HG03432 (cell line): ENCODE results near the gene ACBD5.
"Not testable (repeated sequence)": the region's sequence is repeated elsewhere in the genome, so short reads cannot be mapped to it uniquely, and the experiment has no call there.

Source experiments
- ATAC-seq: cut with Tn5 transposase; IDR thresholded peaks from one replicate; pipeline ENCODE4 v1.9.1; 2021; ENCODE audit warnings: mild to moderate bottlenecking, moderate library complexity; ENCODE audit not compliant: unreplicated experiment

The ACBD5 gene

GRCh38 chr10:27241010-27241651, 534 bp upstream of the ACBD5 start:
- ATAC-seq, result peak; percentile 15

DNA sequence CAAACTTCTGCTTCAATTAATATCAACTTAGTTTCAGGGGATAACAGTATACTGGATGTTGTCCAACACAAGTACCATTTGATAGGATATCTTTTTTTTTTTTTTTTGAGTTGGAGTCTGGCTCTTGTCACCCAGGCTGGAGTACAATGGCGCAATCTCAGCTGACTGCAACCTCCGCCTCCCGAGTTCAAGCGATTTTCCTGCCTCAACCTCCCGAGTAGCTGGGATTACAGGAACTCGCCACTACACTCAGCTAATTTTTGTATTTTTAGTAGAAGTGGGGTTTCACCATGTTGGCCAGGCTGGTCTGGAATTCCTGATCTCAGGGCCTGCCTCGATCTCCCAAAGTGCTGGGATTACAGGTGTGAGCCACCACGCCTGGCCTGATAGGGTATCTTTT, 3.1 kb downstream of the ACBD5 start:
- ATAC-seq, result not testable (repeated sequence)

DNA sequence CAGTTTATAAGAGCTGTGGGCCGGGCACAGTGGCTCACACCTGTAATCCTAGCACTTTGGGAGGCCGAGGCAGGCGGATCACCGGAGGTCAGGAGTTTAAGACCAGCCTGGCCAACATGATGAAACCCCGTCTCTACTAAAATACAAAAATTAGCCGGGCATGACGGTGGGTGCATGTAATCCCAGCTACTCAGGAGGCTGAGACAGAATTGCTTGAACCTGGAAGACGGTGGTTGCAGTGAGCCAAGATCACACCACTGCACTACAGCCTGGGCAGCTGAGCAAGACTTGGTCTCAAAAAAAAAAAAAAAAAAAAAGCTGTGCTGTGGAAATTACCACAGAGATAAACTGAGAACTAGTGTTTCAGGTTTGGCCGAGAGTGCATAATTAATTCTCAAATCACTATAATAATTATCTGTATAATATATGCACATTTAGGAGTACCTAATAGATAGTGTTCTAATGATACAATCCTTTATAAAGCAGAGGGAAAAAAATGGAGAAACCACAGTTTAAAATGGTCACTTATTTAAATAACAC, 3.9 kb downstream of the ACBD5 start:
- not testable (repeated sequence) for ATAC-seq

- ATAC-seq, result no peak
These were observed 4.9 kb downstream of the ACBD5 start for GRCh38 chr10:27235706-27236105.

DNA sequence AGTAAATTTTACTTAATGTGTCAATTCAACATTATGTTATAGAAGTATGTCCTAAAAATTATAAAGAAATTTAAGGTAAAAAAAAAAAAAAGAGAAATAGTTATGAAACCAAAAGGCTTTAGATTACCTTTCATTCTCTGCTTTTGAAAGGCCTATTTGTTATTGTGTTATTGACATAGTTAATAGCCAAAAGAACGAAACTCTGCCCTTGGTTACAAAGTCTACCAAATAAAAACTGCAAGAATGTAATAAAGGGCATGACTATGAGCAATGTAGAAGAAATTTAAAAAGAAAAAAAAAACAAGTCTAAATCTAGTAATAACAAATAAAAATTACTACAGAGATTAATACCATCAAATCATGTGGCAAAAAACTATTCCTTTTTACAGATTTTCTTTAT, 10.6 kb downstream of the ACBD5 start:
- ATAC-seq, result no peak

GRCh38 chr10:27225642-27226257, 14.8 kb downstream of the ACBD5 start:
- ATAC-seq, result no peak

DNA sequence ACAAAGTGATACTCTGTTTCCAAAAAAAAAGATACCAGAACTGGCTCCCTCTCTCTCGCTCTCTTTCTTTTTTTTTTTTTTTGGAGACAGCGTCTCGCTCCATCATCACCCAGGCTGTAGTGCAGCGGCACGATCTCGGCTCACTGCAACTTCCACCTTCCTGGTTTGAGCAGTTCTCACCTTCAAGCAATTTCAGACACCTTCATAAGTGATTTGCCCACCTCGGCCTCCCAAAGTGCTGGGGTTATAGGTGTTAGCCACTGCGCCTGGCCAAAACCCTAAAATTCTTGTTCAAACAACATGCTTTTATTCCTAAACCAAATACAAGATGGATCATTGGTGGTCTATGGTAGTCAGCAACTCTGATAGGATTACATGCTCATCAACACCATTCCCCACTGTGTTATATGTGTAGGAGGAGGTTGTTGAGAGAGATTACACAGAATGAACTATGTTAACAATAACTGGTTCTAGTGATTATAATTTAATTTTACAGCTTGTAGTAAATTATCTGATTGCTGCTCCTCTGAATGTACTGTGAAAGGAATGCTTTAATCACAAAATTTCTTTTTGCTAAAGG, 15.5 kb downstream of the ACBD5 start:
- ATAC-seq, result no peak

DNA sequence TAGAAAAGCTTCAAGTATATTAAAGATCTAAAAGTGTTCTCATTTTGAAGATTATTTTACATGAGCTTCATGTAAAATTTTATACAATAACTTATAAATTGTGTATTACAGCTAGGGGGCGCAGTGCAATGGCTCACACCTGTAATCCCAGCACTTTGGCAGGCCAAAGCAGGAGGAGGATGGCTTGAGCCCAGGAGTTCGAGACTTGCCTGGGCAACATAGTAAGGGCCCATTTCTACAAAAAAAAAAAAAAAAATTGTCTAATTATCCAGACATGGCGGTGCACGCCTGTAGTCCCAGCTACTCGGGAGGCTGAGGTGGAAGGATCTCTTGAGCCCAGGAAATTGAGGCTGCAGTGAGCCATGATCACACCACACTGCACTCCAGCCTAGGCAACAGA, 16.6 kb downstream of the ACBD5 start:
- peak; percentile 47 for ATAC-seq

DNA sequence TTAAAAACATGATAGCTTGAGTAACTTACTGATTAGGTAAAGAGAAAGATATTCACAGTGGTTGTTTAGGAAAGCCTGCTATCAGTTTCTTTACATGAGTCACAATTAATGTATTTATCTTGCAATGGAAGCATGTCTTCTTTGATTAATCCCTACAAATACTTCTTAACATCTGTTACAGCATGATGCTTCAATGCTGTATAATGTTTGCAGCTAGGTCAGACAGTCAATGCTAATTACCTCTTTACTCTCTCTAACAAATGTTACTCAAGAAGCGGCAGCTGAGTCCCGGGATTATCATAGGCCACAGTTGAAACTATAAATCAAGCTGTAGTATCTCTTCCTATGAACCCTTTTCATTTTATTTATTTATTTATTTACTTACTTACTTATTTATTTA, 33.2 kb downstream of the ACBD5 start:
- no peak for ATAC-seq

DNA sequence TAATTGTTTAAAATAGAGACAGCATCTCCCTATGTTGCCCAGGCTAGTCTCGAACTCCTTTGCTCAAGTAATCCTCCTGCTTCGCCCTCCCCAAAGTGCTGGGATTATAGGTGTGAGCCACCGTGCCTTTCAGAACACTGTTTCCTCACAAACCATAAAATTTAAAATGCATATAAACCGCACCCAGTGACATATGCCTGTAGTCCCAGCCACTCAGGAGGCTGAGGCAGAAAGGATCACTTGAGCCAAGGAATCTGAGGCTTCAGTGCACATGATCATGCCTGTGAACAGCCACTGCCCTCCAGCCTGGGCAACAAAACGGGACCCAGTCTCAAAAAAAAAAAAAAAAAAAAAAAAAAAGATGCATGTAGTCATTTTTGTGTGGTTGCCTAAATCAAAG, 36.8 kb downstream of the ACBD5 start:
- ATAC-seq, result no peak

GRCh38 chr10:27197980-27198620, 42.5 kb downstream of the ACBD5 start:
- ATAC-seq, result no peak

DNA sequence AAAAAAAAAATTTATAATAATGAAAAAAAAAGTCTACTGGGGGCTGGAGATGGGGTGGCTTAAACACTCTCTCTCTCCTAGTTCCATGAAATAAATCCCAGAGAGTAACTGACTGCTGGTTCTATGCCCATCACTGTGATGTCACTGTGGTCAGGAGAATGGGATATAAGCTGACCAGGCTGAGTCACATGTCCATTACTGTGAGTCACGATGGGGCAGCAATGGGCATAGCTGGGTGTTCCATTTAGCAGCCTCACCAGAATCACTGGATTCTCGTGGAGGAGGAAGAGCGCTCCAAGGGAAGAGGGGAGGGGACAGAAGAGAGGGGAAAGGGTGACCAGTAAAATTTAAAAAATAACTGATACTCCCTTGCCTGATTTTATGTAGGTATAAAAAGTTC, 48.3 kb downstream of the ACBD5 start:
- ATAC-seq, result no peak

DNA sequence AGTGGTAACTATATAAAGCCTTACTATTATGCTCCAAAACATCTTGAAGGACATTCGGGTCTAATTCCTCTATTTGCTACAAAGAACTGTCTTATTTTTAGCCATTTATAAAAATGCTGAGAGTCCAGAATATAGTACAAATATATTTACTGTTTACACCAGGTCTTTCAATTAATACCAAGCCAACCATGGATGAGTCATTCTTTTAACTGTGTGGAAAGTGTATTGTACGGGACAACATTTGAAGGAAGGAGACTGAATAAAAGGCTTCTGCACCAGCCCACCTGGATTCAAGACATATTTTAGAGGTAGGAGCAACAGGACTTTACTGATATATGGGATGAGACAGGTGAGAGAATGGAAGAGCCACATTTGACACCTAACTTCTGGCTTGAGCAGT, 50.1 kb downstream of the ACBD5 start:
- ATAC-seq, result no peak

DNA sequence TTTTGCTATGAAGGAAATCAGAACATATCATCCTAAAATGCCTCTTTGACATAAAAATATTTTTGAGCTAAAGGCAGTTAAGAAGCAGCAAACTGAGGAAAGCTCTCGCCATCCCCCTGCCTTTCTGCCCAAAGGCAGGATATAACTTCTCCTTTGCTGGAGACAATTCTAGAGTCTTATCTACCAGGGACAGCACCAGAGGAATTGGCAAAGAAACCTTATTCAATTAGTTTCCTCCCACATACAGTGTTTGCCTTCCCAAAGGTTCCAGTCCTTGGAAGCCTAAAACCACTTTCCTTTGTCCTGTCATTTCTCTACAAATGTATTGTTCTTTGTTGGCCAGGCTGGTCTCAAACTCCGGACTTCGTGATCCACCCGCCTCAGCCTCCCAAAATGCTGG, 51.7 kb downstream of the ACBD5 start:
- no peak for ATAC-seq

DNA sequence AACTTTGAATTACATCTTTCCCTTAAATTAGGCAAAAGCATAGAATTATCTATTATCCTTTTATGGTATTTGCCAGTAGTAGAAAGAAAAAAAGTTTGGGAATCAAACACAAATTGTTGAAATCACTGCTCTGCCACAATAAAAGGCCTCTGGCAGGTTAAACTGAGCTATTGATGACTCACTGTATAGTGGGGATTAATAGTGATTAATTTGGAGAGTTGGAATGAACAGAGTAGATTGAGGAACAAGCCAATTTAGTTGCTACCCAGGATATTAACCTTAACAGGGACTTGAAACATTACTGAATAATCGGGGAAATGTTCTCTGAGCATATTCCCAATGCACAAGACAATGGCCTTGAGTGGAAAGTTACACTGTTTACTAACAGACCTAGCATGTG, 52.3 kb downstream of the ACBD5 start:
- ATAC-seq, result no peak

DNA sequence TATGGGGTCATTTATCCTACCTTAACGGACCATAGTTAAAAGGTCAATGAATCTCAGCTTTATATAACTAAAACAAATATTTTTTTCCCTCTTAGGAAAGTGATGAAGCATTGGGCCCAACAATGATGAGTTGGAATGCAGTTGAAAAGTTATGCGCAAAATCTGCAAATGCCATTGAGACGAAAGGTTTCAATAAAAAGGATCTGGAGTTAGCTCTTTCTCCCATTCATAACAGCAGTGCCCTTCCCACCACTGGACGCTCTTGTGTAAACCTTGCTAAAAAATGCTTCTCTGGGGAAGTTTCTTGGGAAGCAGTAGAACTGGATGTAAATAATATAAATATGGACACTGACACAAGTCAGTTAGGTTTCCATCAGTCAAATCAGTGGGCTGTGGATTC, 70.7 kb downstream of the ACBD5 start:
- no peak for ATAC-seq

DNA sequence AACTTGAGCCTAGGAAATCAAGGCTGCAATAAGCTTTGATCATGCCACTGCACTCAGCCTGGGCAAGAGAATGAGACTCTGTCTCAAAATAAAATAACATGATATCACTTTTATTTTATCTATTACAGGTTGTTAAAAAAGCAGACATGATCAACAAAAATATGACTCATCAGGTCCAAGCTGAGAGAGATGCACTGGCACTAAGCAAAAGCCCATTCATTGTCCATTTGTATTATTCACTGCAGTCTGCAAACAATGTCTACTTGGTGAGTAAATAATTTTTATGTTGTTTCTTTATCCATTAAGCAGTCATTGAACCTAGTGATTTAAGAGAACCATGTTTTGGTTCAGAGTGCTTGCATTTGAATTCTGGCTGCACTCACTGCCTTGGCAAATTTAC, 82.2 kb downstream of the ACBD5 start:
- no peak for ATAC-seq

- ATAC-seq, result no peak
These were observed 83.4 kb downstream of the ACBD5 start for GRCh38 chr10:27157150-27157549.

DNA sequence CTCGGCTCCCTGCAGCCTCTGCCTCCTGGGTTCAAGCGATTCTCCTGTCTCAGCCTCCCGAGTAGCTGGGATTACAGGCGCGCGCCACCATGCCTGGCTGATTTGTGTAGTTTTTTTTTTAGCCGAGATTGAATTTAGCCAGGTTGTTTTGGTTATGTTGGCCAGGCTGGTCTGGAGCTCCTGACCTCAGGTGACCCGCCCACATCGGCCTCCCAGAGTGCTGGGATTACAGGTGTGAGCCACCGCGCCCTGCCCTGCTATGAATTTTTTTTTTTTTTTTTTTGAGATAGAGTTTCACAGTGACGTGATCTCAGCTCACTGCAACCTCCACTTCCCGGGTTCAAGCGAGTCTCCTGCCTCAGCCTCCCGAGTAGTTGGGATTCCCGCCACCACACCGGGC, 84.0 kb downstream of the ACBD5 start:
- ATAC-seq, result not testable (repeated sequence)

DNA sequence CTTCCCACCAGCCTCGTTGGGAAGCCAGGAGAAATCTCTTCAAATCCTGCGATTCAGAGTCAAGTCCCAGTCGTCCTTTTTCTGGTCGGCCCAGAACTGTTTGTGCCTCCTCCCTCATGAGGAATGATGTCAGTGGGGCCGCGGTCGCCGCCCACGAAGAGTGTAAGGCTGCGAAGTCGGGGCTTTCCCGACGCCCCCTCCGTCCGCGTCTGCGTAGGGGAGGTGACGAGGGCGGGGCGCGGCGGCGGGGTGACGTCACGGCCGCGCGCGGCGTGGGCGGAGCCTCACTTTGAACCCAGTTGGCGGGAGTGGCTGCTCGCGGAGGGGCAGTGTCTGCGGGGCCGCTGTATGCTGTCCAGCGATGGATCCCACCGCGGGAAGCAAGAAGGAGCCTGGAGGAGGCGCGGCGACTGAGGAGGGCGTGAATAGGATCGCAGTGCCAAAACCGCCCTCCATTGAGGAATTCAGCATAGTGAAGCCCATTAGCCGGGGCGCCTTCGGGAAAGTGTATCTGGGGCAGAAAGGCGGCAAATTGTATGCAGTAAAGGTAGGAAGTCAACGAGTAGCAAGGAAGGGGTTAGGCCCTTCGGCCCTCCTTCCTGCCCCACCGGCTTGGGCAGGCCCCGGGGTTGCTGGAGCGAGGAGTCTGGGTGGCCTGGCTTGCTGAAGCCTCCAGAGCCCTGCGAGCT, 85.4 kb downstream of the ACBD5 start, which contains the start of gene MASTL:
TSS of gene MASTL (plus strand) at position 287 of the 689 bp plus-strand sequence. CDS start at position 362, 75 bp downstream.
- peak; percentile 82 for ATAC-seq

DNA sequence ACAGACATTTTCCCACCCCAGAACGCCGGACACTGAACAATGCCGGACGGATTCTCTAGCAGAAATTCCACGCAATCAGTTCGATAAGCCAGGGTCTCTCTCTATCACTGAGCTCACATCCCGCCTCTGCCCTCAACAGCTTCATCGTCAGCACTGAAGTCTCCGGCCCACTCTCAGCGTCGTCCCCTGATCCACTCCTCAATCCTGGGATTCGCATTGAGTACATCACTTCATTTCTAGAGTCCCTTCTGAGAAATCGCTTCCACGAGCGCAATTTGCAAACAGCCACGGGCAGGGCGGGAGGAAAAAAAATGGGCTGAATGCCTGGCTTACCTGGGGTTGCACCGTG, 86.8 kb downstream of the ACBD5 start:
- ATAC-seq, result peak; percentile 3
